Activated CD4-positive, alpha-beta T cell treated with anti-CD3 and anti-CD28 coated beads for 36 hours (primary cell): ENCODE measurements around the gene LSR. TPM values are rescaled to one million over a fixed set of nuclear protein-coding genes. Genes with fewer than 3 reads are reported as not detected.

Source experiments
- ATAC-seq: fragments of 200-7000 bp; cut with Tn5 transposase; one replicate; pipeline ENCODE4 v1.10.0; 2021; ENCODE audit warnings: mild to moderate bottlenecking, moderate library complexity
- CTCF ChIA-PET: fragments of 350-600 bp; sonication (Branson Sonifier 250); formaldehyde crosslinking; loops from one replicate; lab custom pipeline; 2021; ENCODE audit warnings: antibody characterized with exemption; lab: Charles Lee
- POLR2A ChIA-PET: fragments of 350-600 bp; sonication (Branson Sonifier 250); formaldehyde crosslinking; loops from one replicate; lab custom pipeline; 2021; ENCODE audit warnings: antibody characterized with exemption, inconsistent platforms; lab: Charles Lee
- DNase-seq: peaks from one replicate; pipeline ENCODE4 v3.0.0-alpha.2; 2020
- H3K27ac Mint-ChIP-seq: one replicate; pipeline ENCODE4 v1.8.0; 2021; ENCODE audit warnings: mixed read lengths
- H3K27me3 Mint-ChIP-seq: one replicate; pipeline ENCODE4 v1.8.0; 2021; ENCODE audit warnings: mixed read lengths
- H3K36me3 Mint-ChIP-seq: one replicate; pipeline ENCODE4 v1.8.0; 2021; ENCODE audit warnings: low read depth, mixed read lengths
- H3K4me1 Mint-ChIP-seq: one replicate; pipeline ENCODE4 v1.8.0; 2021; ENCODE audit warnings: mixed read lengths
- H3K4me3 Mint-ChIP-seq: one replicate; pipeline ENCODE4 v1.8.0; 2021; ENCODE audit warnings: mild to moderate bottlenecking, moderate library complexity, mixed read lengths
- H3K9me3 Mint-ChIP-seq: one replicate; pipeline ENCODE4 v1.8.0; 2021; ENCODE audit warnings: low read depth, mixed read lengths
- intact Hi-C, 2 experiments: fragments of 100-400 bp; cut with DNase I in 1 of 2; cut with micrococcal nuclease in 1 of 2; formaldehyde crosslinking; loops; one replicate each; pipeline versions ENCODE4 v1.14.2 to v1.15.1; 2022 to 2024; cut with DNase I, micrococcal nuclease
- total RNA-seq, 2 experiments: library from RNA; stranded (reverse); gene quantifications; one replicate each; pipeline ENCODE4 v1.2.3, GENCODE V29; 2021

The LSR gene
- total RNA-seq, 2 experiments from 2014 or later, result 10.0 to 12.2 TPM

- POLR2A ChIA-PET, result no interaction called here
- no peak for ATAC-seq
- Mint-ChIP-seq H3K27ac (no peak overlapping the region), H3K4me3 (no peak overlapping the region), H3K36me3 (peaks cover 7% of the 10 kb centered on the region), H3K4me1 (peaks cover 24% of the 10 kb centered on the region), H3K27me3 (peaks cover 16% of the 10 kb centered on the region), H3K9me3 (no peaks in the 10 kb centered on the region)
- intact Hi-C loops, result no loop called here
- DNase-seq, result peak; percentile 2
- CTCF ChIA-PET, result interaction anchor here (0.6 to 1.5 kb wide), 3 partner anchors 9 to 611 kb away, joined by 3 to 4 read pairs (median 3); no protein-coding TSS in a partner anchor
Measured at GRCh38 chr19:35251456-35251855, 2.7 kb downstream of the LSR start.

GRCh38 chr19:35253316-35254286 lies 4.8 kb downstream of the LSR start:
- ChIA-PET POLR2A (no interaction called here), CTCF (no interaction called here)
- H3K4me3 Mint-ChIP-seq, result no peak overlapping the region
- no peak for DNase-seq
- peaks cover 7% of the 10 kb centered on the region for H3K36me3 Mint-ChIP-seq
- no peaks in the 10 kb centered on the region for H3K9me3 Mint-ChIP-seq
- intact Hi-C loops, result no loop called here
- no peak for ATAC-seq
- no peak overlapping the region for H3K27ac Mint-ChIP-seq
- peaks cover 6% of the 10 kb centered on the region for H3K27me3 Mint-ChIP-seq
- H3K4me1 Mint-ChIP-seq, result peaks cover 23% of the 10 kb centered on the region

GRCh38 chr19:35254341-35255297 lies 5.8 kb downstream of the LSR start:
- Mint-ChIP-seq H3K4me1 (peaks cover 14% of the 10 kb centered on the region), H3K27ac (no peak overlapping the region), H3K27me3 (peaks cover under 1% of the 10 kb centered on the region), H3K9me3 (no peaks in the 10 kb centered on the region), H3K4me3 (no peak overlapping the region), H3K36me3 (peaks cover 7% of the 10 kb centered on the region)
- ATAC-seq (no peak), DNase-seq (no peak)
- POLR2A ChIA-PET, result no interaction called here
- CTCF ChIA-PET, result interaction anchor here (0.5 to 1.3 kb wide), 4 partner anchors 12 to 256 kb away, joined by 3 to 4 read pairs (median 3); no protein-coding TSS in a partner anchor
- intact Hi-C loops, result no loop called here

GRCh38 chr19:35256566-35256965 lies 7.8 kb downstream of the LSR start:
- POLR2A ChIA-PET, result interaction anchor here (0.6 kb wide), 1 partner anchor 449 kb away, joined by 3 read pairs; no protein-coding TSS in a partner anchor
- CTCF ChIA-PET, result interaction anchor here (0.7 to 1.0 kb wide), 2 partner anchors 14 to 56 kb away, joined by 3 read pairs; no protein-coding TSS in a partner anchor
- no peaks in the 10 kb centered on the region for H3K27me3 Mint-ChIP-seq

GRCh38 chr19:35257113-35257461 lies 8.3 kb downstream of the LSR start:
- CTCF ChIA-PET, result interaction anchor here (0.6 to 1.0 kb wide), 3 partner anchors 9 to 98 kb away, joined by 3 to 5 read pairs (median 3); no protein-coding TSS in a partner anchor
- H3K4me3 Mint-ChIP-seq, result no peak overlapping the region
- no peaks in the 10 kb centered on the region for H3K27me3 Mint-ChIP-seq
- H3K9me3 Mint-ChIP-seq, result no peaks in the 10 kb centered on the region
- POLR2A ChIA-PET, result no interaction called here
- H3K27ac Mint-ChIP-seq, result no peak overlapping the region
- no peak for ATAC-seq
- intact Hi-C loops, result no loop called here
- H3K36me3 Mint-ChIP-seq, result peaks cover 6% of the 10 kb centered on the region
- H3K4me1 Mint-ChIP-seq, result peaks cover 13% of the 10 kb centered on the region
- peak; percentile 2 for DNase-seq

More at GRCh38 chr19:35256566-35256965, 7.8 kb downstream of the LSR start:
- no peak overlapping the region for H3K4me3 Mint-ChIP-seq
- intact Hi-C loops, result no loop called here
- no peak overlapping the region for H3K27ac Mint-ChIP-seq
- DNase-seq (no peak), ATAC-seq (no peak)
- H3K36me3 Mint-ChIP-seq, result peaks cover 7% of the 10 kb centered on the region
- H3K9me3 Mint-ChIP-seq, result no peaks in the 10 kb centered on the region
- peaks cover 13% of the 10 kb centered on the region for H3K4me1 Mint-ChIP-seq

- peaks cover 24% of the 10 kb centered on the region for H3K4me1 Mint-ChIP-seq
- peaks cover 6% of the 10 kb centered on the region for H3K36me3 Mint-ChIP-seq
- no peak overlapping the region for H3K4me3 Mint-ChIP-seq
- H3K27ac Mint-ChIP-seq, result no peak overlapping the region
- DNase-seq (peak; percentile 3), ATAC-seq (no peak)
- H3K9me3 Mint-ChIP-seq, result no peaks in the 10 kb centered on the region
- ChIA-PET CTCF (no interaction called here), POLR2A (no interaction called here)
- intact Hi-C loops, result no loop called here
- no peaks in the 10 kb centered on the region for H3K27me3 Mint-ChIP-seq
Measured at GRCh38 chr19:35260694-35261304, 12.0 kb downstream of the LSR start.

- H3K36me3 Mint-ChIP-seq, result peaks cover 12% of the 10 kb centered on the region
- H3K9me3 Mint-ChIP-seq, result no peaks in the 10 kb centered on the region
- H3K4me3 Mint-ChIP-seq, result no peak overlapping the region
- ChIA-PET POLR2A (no interaction called here), CTCF (no interaction called here)
- no peak for ATAC-seq
- intact Hi-C loops, result no loop called here
- peak; percentile 8 for DNase-seq
- H3K27me3 Mint-ChIP-seq, result no peaks in the 10 kb centered on the region
- peaks cover 28% of the 10 kb centered on the region for H3K4me1 Mint-ChIP-seq
- no peak overlapping the region for H3K27ac Mint-ChIP-seq
Measured at GRCh38 chr19:35261356-35262100, 12.7 kb downstream of the LSR start.

GRCh38 chr19:35262101-35262761 lies 13.4 kb downstream of the LSR start:
- Mint-ChIP-seq H3K36me3 (peaks cover 15% of the 10 kb centered on the region), H3K27ac (no peak overlapping the region), H3K4me1 (peaks cover 25% of the 10 kb centered on the region), H3K4me3 (no peak overlapping the region), H3K27me3 (no peaks in the 10 kb centered on the region), H3K9me3 (no peaks in the 10 kb centered on the region)
- POLR2A ChIA-PET, result no interaction called here
- ATAC-seq (no peak), DNase-seq (peak; percentile 5)
- intact Hi-C loops, result no loop called here
- CTCF ChIA-PET, result no interaction called here

- Mint-ChIP-seq H3K27me3 (no peaks in the 10 kb centered on the region), H3K36me3 (peaks cover 19% of the 10 kb centered on the region), H3K9me3 (no peaks in the 10 kb centered on the region), H3K4me3 (no peak overlapping the region), H3K27ac (no peak overlapping the region), H3K4me1 (peaks cover 18% of the 10 kb centered on the region)
- ATAC-seq (no peak), DNase-seq (peak; percentile 5)
- POLR2A ChIA-PET, result interaction anchor here (0.6 to 1.5 kb wide), 4 partner anchors 17 to 420 kb away, joined by 3 to 12 read pairs (median 5); no protein-coding TSS in a partner anchor
- intact Hi-C loops, result loop anchor here in 1 of 2 experiments (5.0 kb wide), 1 partner anchor 52 kb away; no protein-coding TSS in a partner anchor
- CTCF ChIA-PET, result interaction anchor here (0.7 to 1.1 kb wide), 3 partner anchors 17 to 123 kb away, joined by 3 to 4 read pairs (median 3); no protein-coding TSS in a partner anchor
Measured at GRCh38 chr19:35264268-35265125, 15.7 kb downstream of the LSR start.
